WI38 (cell line): ENCODE measurements around the gene LEAP2.

ENCODE experiments used
- H3K4me3 ChIP-seq: 2 replicates; pipeline ENCODE4 v1.5.1; 2011; ENCODE audit warnings: low read depth, mild to moderate bottlenecking, control low read depth, low read length
- TF ChIP-seq, protein P1 (sequence below): IDR thresholded peaks from 2 replicates; pipeline ENCODE4 v1.5.1; 2012; ENCODE audit warnings: low read depth, mild to moderate bottlenecking, control low read depth, low read length

Gene LEAP2

GRCh38 chr5:132898094-132898493, 24.6 kb downstream of the LEAP2 start:
- TF ChIP-seq, protein P1, sequence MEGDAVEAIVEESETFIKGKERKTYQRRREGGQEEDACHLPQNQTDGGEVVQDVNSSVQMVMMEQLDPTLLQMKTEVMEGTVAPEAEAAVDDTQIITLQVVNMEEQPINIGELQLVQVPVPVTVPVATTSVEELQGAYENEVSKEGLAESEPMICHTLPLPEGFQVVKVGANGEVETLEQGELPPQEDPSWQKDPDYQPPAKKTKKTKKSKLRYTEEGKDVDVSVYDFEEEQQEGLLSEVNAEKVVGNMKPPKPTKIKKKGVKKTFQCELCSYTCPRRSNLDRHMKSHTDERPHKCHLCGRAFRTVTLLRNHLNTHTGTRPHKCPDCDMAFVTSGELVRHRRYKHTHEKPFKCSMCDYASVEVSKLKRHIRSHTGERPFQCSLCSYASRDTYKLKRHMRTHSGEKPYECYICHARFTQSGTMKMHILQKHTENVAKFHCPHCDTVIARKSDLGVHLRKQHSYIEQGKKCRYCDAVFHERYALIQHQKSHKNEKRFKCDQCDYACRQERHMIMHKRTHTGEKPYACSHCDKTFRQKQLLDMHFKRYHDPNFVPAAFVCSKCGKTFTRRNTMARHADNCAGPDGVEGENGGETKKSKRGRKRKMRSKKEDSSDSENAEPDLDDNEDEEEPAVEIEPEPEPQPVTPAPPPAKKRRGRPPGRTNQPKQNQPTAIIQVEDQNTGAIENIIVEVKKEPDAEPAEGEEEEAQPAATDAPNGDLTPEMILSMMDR, result no peak
- H3K4me3 ChIP-seq, result no peak overlapping the region

GRCh38 chr5:132901036-132901435, 27.6 kb downstream of the LEAP2 start:
- H3K4me3 ChIP-seq, result no peak overlapping the region
- TF ChIP-seq, protein P1, result no peak

DNA sequence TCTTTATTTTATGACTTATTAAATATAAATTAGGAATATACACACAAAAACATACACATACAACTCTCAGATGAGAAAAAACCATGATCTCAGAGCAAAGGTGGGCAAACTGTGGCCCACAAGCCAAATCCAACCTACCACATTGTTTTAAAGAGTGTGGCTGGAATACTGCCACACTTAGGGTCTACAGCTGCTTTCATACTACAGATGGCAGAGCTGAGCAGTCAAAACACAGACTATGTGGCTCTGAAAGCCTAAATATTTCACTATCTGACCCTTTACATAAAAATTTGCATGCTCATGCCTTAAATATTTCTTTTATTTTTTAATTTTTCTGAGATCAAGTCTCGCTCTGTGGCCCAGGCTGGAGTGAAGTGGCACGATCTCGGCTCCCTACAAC, 28.3 kb downstream of the LEAP2 start:
- TF ChIP-seq, protein P1, result no peak
- no peak overlapping the region for H3K4me3 ChIP-seq

GRCh38 chr5:132905938-132906337, 32.5 kb downstream of the LEAP2 start:
- TF ChIP-seq, protein P1, result no peak
- no peak overlapping the region for H3K4me3 ChIP-seq

DNA sequence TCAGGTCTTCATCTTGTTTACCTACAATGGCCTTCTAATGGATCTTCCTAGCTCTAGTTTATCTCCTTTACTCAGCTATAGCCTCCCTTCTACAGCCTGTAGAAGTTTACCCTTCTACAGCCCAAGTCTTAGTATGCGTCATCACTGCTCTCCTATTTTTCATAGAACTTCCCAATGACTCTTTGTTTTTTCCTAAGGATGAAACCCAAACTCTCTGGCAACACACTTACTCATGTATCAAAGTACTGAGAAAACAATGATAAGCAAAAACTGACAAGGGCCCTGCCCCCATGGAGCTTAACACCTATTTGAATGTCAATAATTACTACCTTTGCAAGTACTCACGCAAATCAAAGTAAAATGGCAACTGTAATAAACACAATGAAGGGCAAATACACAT, 33.7 kb downstream of the LEAP2 start:
- TF ChIP-seq, protein P1, result no peak
- no peak overlapping the region for H3K4me3 ChIP-seq

DNA sequence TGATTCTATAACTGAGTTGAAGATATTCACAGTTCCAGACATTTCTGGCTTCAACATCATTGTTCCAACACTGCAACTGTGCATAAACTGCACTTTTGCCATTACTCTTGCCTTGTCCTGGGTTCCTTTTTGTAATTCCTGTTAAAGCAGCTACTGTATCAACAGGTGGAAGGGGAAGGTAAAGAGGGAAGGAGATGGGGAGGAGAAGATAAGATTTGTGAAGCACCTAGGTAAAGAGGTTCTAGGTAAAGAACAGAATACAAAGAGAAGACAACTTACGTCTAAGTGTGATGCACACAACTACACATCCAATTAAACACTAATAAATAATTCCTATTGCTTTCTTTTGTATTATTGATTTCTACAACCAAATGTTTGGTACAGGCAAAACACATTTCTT, 36.2 kb downstream of the LEAP2 start:
- TF ChIP-seq, protein P1, result no peak
- H3K4me3 ChIP-seq, result no peak overlapping the region

- TF ChIP-seq, protein P1, result no peak
- H3K4me3 ChIP-seq, result no peak overlapping the region
Measured at GRCh38 chr5:132915681-132916080, 42.2 kb downstream of the LEAP2 start.
